K562 (cell line): Measurements from ENCODE around the gene DCLK1. TPM values are rescaled to one million over a fixed set of nuclear protein-coding genes. Genes with fewer than 3 reads are reported as not detected.

Experiments used
- POLR2AphosphoS2 ChIP-seq: IDR thresholded peaks from 2 replicates; pipeline ENCODE4 v1.6.1; 2012; ENCODE audit warnings: low read length, improper control_type of control experiment
- SAFB2 ChIP-seq: fragments of 200-400 bp; formaldehyde crosslinking; IDR thresholded peaks from 2 replicates; pipeline ENCODE4 v1.6.1; 2018; ENCODE audit warnings: borderline replicate concordance, low read length, low read depth, moderate library complexity; ENCODE audit not compliant: severe bottlenecking
- TRIM25 ChIP-seq: fragments of 450-650 bp; IDR thresholded peaks from 2 replicates; pipeline ENCODE4 v1.7.0; 2016; ENCODE audit warnings: borderline replicate concordance
- ZNF511 ChIP-seq: sonication (generic); formaldehyde crosslinking; IDR thresholded peaks from 2 replicates; pipeline ENCODE4 v1.8.0; 2022; ENCODE audit warnings: mild to moderate bottlenecking, missing genetic modification reagents
- ZNF668 ChIP-seq: fragments of 250-450 bp; sonication (Bioruptor Pico); IDR thresholded peaks from 2 replicates; pipeline ENCODE4 v1.8.0; 2022; ENCODE audit warnings: mild to moderate bottlenecking, inconsistent platforms
- polyA plus RNA-seq, 8 experiments: library from polyadenylated mRNA; depleted of rRNA in 4 of 8; stranded (reverse) in 5 of 8; unstranded in 3 of 8; fragments of >200 nt; fragmentation: Nextera tagmentation in 2 of 8; fragmentation: Illumina TruSeq in 1 of 8; extraction: Ambion mirVana in 2 of 8; extraction: Trizol in 1 of 8; gene quantifications; 2 replicates each; pipeline versions ENCODE4 v1.2.1 to v1.2.3, GENCODE V29; 2011 to 2014; ENCODE audit warnings: inconsistent platforms in 1 of 8, missing spikeins in 1 of 8
- total RNA-seq, 7 experiments: library from RNA; depleted of rRNA in 6 of 7; stranded (reverse); fragments of >200 nt in 6 of 7; fragmentation: Illumina TruSeq in 2 of 7; extraction: Trizol in 2 of 7; gene quantifications; 2 replicates each; pipeline versions ENCODE4 v1.2.1 to v1.2.3, GENCODE V29; 2011 to 2021; ENCODE audit warnings: low replicate concordance in 1 of 7
- TF ChIP-seq, protein P1 (sequence below): conservative IDR thresholded peaks from 2 replicates; pipeline ENCODE4 v1.6.1; 2011; ENCODE audit warnings: low read depth, mild to moderate bottlenecking, low read length; ENCODE audit not compliant: control insufficient read depth
- TF ChIP-seq, protein P2 (sequence below), 2 experiments: fragments of 150-350 bp in 1 of 2; IDR thresholded peaks; 2 replicates each; pipeline ENCODE4 v1.6.1; 2012 to 2016; ENCODE audit warnings: low read depth in 2 of 2, low read length in 2 of 2, mild to moderate bottlenecking in 1 of 2, moderate library complexity in 1 of 2

Gene DCLK1
- total and polyA plus RNA-seq, 9 of the 15 experiments (the other 6 are each of a cell fraction or from before 2014, with no cell fraction given): 0.07 TPM; not detected in 8

- TF ChIP-seq ZNF511 (no peak), ZNF668 (CRISPR knock-in tag) (no peak), TRIM25 (no peak), SAFB2 (no peak), POLR2AphosphoS2 (no peak)
- TF ChIP-seq, protein P1, sequence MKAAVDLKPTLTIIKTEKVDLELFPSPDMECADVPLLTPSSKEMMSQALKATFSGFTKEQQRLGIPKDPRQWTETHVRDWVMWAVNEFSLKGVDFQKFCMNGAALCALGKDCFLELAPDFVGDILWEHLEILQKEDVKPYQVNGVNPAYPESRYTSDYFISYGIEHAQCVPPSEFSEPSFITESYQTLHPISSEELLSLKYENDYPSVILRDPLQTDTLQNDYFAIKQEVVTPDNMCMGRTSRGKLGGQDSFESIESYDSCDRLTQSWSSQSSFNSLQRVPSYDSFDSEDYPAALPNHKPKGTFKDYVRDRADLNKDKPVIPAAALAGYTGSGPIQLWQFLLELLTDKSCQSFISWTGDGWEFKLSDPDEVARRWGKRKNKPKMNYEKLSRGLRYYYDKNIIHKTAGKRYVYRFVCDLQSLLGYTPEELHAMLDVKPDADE: no peak
- TF ChIP-seq, protein P2, sequence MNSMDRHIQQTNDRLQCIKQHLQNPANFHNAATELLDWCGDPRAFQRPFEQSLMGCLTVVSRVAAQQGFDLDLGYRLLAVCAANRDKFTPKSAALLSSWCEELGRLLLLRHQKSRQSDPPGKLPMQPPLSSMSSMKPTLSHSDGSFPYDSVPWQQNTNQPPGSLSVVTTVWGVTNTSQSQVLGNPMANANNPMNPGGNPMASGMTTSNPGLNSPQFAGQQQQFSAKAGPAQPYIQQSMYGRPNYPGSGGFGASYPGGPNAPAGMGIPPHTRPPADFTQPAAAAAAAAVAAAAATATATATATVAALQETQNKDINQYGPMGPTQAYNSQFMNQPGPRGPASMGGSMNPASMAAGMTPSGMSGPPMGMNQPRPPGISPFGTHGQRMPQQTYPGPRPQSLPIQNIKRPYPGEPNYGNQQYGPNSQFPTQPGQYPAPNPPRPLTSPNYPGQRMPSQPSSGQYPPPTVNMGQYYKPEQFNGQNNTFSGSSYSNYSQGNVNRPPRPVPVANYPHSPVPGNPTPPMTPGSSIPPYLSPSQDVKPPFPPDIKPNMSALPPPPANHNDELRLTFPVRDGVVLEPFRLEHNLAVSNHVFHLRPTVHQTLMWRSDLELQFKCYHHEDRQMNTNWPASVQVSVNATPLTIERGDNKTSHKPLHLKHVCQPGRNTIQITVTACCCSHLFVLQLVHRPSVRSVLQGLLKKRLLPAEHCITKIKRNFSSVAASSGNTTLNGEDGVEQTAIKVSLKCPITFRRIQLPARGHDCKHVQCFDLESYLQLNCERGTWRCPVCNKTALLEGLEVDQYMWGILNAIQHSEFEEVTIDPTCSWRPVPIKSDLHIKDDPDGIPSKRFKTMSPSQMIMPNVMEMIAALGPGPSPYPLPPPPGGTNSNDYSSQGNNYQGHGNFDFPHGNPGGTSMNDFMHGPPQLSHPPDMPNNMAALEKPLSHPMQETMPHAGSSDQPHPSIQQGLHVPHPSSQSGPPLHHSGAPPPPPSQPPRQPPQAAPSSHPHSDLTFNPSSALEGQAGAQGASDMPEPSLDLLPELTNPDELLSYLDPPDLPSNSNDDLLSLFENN (IDR thresholded peaks at IDR 0.05; ENCODE audit: low read depth in 2 of 2, low read length in 2 of 2): no peak
These were observed 23.7 kb downstream of the DCLK1 start (continued) for GRCh38 chr13:36107521-36107920.
